SIG-M5 (cell line): ENCODE data around the gene TNNC1.

Experiments used
- DNase-seq: peaks from one replicate; lab custom pipeline; 2025; lab: John Stamatoyannopoulos, UW

Gene TNNC1

DNA sequence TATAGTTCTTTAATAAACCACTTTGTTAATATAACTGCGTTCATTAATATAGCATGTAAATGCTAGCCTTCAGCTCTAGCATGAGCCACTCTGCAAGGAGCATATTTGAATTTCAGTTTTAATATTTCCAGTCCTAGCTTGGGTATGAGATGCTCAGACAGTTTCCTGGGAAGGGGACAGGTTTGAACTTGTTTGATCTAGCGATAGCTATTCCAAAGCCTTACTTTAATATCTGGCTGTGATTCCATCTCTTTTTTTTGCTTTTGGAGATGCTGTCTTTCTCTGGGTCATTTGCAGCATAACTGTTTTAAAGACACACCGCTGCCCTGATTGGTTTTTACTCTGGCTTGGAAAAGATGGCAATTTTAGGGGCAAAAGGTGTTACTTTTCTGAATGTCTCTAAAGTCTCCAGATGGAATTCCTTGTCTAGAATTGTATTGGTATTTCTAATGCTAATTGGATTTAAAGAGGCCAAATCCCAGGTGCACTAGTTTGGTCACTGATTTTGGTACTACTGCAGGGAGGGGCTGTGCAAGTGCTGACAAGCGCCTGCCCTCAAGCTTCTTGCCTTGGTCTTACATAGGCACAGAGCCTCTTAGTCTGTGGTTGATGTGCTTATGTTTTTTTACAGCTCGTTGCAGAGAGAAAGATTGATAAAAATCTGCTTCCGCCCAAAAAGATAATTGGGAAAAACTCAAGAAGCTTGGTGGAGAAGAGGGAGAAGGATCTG lies 4.4 kb upstream of the TNNC1 start:
- DNase-seq = no peak

DNA sequence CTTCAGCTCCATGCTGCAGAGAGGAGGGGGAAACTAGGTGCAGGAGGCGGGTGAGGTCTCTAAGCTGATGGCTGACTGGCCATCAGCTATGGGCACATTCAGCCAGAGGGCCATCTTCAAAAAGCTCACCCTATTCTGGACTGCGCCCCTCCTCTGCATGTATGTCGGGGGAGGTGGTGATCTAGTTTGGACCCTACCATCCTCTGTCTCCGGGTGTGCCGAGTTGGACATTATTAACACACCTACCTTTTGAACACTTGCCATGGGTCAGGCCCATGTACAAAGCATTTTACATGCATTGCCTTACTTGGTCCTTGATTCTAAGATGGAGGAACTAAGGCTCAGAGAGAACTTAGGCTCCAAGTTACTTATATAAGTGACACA lies 3.0 kb upstream of the TNNC1 start:
- DNase-seq = no peak

DNA sequence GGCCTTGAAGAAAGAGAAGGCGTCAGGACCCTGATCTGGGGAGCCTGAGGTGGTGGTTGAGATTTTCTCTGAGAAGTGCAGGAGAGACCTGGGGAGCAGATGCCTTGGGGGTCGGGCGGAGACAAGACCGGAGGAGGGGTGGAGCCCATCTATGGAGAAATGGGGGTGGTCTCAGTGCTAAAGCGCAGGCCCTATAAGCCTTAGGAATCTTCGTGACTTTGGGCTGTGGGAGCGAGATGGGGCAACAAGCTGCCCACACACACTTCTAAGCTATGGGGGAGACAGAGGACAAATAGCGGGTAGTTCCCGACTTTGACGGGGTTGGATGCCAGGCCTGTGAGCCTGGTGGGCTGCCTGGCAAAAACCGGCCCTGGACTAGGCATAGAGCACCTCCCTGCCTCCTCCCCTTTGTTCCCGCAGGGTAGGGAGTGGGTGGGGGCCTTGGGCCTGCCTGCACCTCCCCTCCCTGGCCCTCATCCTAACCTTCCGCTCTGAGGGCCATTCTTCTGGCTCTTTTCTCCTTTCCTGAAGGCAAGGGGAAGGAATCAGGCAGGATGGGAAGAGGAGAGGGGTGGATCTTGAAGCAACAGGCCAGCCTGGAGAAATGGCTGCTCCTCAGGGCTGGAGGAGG lies 2.4 kb upstream of the TNNC1 start:
- no peak for DNase-seq

DNA sequence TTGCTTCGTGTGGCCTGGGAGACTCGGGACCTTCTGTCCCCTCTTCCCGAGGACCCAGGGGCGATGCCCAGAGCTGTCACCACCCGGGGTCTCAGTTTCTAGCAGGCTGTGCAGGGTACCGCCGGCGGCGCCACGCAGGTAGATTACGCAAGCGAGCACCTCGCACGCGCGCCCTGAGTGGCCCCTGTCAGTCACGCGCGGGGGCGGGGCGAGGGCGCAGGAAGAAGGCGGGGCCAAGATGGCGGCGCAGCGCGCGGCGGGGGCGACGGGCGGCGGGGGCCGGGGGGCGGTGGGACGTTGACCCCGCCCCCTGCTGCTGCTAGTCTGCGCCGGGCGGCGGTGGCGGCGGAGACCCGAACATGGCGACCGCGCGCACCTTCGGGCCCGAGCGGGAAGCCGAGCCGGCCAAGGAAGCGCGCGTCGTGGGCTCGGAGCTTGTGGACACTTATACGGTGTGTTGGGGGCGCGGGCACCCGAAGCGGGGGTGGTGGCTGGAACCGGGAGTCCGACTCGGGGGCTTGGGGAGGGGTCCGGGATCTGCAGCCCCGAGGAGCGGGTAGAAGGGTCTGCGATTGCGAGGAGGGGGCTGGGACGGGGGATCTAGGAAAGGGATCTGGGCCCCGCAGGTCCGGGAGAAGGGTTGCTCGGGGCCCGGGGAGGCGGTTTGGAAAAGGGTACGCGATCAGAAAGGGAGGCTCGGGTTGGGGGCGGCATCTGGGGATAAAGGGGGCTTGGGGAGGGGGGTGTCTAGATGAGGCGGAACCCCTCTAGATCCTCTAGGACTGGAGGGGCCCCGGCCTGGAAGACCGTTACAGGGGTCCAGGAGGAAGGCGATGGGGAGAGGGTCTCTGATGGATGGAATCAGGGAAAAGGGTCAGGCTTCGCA lies 1.7 kb upstream of the TNNC1 start, which contains the start of gene NISCH:
Gene NISCH, plus strand, starts transcription at position 322 of the 886 bp plus-strand sequence. Its CDS starts 38 bp downstream, at position 360.
- no peak for DNase-seq

DNA sequence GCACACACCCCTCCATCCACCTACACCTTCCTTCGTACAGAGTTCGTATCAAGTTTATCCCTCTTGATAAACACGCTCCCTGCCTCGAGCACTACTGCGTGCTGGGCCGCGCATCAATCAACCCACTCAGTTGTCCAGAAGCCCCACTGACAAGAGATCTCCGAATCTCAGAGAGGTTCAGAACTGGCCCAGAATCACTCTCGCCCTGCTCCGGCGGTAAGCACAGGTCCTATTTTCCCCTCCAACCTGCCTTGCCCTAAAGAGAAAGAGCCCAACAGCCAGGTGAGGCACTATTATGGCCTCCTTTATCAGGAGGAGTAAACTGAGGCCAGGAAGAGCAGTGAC lies 1.1 kb upstream of the TNNC1 start:
- DNase-seq = no peak

DNA sequence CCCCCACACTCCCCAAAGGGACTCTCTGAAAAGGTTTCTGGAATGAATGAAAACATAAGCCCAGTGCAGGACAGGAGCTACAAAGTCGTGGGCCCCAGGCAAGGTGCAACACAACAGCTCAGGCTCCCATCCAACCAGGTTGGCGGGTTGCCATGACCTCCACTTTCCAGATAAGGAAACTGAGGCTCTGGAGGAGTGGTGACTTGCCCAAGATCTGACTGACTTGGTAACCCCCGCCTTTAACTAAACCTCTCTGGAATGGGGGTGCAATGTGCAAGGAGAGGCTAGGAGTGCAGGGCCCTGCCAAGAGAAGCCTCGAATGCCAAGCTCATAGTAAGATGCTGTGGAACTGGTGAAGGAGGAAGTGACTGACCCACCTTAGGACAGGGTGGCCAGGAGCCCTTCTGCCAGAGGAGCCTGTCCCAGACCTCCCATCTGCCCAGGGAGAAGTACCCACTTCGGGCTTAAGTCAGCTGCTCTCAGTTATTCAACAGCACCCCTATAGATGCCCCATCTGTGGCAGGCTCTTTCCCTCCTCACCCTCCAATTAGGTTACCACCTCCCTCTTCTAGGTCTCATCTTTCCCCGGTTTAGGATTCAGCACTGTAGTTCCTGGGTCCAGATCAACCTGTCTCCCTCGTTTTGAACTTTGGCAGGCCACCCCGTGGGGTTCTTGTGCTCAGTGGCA lies 553 bp upstream of the TNNC1 start:
- DNase-seq = no peak

DNA sequence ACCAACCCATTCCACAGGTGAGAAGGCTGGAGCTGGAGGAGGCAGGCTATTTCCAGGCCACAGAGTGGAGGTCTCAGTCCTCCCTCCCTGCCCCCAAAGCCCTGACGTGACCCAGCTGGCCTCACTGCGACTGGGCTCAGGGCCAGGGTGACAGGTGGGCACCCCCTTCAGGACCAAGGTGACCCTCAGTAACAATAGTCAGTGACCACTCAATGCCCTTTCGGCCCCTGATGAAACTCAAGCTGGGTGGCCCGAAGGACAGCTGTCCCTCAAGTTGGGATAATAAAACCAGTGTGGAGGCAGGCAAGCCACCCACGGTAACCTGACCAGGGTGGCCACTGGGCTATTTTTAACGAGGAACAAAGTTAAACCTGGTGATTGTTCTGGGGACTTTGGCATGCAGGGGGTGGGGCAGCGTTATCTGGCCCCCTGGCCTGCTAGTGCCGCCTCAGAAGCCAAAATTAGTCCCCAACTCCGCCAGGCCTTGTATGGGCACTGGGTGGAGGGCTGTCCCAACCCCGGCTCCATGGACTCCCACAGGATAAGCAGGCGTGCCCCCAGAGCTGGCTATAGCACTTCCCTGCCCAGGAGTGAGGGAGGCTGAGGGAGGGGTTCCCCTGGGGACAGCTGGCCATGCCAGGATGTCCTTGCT lies 1.1 kb downstream of the TNNC1 start:
- DNase-seq = no peak

DNA sequence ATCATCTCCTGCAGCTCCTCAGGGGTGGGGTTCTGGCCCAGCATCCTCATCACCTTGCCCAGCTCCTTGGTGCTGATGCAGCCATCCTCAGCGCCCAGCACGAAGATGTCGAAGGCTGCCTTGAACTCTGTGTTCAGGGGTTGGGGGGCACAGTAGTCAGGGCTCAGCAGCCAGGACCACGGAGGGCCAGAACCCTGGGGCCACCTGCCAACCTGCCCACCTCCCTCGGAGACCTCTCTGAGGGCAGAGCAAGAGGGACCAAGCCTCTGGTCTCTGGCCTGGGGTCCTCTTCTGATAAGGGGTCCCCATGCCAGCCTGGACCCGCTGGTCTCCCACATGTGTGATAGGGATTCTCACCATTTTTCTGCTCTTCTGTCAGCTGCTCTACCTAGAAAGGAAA lies 1.7 kb downstream of the TNNC1 start:
- no peak for DNase-seq

DNA sequence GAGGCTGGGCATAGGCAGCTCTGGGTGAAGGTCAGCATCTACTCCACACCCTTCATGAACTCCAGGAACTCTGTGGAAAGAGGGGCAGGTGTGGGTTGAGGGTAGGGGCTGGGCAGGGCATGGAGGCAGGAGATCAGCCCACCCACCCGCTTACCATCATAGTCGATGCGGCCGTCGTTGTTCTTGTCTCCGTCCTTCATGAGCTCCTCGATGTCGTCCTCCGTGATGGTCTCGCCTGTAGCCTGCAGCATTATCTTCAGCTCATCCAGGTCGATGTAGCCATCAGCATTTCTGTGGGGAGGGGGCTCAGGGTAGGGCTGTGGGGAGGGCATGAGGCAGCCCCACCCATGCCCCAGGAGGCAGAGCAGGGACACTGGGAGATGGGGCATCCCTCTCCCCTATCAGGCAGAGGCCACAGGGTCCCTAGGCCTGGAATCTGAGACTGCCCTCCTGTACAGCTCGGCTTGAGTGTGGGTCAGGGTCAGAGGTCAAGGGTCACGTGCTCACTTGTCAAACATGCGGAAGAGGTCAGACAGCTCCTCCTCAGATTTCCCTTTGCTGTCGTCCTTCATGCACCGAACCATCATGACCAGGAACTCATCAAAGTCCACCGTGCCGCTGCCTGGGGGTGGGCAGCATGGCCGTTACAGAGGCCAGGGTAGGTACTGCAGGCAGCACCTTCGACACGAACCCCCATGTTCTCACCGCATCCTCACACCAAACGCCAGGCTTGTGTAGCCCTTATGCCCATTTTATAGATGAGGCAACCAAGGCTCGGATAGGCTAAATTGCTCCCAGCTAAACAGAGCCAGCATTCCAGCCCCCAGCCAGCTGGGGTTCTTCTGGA lies 2.4 kb downstream of the TNNC1 start:
- DNase-seq = no peak

DNA sequence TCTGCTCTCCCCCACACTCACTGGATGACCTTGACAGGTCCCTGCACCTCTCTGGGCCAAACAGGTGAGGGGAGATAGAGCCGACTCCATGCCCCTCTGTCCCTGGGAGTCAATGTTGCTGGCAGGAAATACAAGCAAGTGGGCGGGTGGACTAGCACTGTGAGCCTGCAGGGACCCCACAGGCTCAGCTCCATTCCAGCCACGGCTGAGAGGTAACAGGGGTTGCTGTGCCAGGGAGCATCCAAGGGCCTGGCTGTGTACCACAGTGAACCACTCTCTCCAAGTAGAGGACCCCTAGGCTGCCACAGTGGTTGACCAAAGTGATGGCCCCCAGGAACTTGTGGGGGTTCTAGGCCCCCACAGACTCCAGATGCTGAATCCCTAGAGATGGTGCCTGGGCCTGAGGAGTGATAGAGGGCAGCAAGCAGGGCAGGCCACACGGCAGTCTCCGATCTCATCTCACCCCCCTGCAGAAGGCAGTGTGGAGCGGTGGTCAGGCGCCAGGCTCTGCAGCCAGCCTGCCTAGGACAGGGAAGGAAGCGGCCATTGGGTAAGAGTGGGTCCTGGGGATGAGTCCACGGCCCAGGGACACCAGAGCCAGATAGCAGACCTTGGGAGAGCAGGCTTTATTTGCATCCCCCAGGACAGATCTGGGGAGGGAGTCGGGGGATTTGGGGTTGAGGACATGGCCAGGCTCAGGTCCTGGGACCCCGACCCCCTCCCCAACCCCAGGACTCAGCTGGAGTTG lies 3.2 kb downstream of the TNNC1 start:
- no peak for DNase-seq

DNA sequence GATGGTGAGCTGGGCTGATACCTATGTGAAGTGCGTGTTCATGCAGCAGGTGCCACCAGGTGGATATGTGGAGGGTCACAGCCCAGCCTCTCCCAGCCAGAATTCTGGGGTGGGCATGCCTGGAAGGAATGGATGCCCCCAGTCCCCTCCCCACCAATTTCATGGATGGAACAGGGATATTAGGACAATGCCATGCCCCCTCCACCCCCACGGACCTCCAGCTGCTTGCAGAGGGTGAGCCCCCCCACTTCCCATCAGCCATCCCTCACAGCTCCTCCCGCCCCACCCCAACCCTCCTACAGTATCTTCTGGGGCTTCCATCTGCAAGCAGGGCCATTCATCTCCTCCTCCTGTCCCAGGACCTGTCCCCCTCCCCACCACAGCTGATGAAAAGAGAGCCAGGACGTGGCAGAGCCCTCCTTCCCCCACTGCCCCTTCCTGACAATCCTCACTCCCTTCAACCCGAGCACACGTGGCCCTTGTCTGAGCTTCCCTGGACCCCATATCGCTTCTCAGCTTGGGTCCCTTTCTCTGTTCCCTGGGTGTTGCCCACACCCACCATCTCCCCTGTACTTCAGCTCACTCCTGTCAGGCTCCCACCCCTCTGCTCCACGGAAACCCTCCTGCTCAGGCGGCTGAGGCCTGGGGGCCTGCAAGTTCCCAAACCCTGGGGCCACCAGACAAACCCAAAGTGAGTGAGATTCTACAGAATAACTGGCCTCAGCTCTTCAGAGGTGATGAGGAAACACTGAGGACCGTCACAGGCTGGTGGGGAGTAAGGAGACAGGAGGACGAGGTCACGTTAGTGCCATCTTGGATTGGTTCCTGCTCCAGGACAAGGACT lies 6.1 kb downstream of the TNNC1 start:
- no peak for DNase-seq

DNA sequence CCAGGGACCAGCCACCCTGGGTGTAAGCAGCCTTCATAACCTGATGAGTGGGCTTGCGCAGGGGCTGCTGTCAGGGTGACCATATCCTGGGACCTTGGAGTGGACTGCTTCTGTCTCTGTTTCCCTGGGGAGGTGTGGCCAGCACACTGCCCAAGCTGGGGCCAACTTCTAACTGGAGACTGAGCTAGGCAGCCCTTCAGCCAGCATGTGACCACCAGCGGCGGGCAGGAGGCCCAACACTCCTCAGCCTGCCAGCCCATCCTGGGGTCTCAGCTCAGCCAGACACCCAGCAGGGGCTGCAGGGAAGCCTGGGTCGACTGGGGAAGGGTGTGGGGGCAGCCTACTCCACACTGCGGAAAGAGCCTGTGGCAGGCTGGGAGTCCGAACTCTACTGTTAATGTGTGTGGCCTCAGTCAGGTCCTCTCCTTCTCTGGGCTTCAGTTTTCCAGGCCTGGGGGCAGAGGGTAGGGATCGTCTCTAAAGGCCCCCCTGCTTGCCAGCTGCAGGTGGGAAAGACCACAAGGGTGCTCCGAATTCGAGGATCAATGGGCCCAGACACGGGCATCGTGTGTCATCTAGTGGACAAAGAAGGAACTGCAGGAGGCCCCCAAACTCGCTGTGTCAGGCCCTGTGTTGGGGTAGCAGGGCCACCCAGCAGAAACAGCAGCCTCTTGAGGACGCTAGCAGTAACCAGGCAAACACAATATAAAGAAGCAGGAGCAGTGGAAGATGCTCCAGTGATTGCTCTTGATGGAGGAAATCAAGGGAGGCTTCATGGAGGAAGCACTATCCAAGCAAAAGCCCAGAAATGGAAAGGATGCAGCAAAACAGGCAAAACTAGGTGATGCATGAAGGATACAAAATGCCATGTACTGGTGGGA lies 7.0 kb downstream of the TNNC1 start:
- DNase-seq = no peak

DNA sequence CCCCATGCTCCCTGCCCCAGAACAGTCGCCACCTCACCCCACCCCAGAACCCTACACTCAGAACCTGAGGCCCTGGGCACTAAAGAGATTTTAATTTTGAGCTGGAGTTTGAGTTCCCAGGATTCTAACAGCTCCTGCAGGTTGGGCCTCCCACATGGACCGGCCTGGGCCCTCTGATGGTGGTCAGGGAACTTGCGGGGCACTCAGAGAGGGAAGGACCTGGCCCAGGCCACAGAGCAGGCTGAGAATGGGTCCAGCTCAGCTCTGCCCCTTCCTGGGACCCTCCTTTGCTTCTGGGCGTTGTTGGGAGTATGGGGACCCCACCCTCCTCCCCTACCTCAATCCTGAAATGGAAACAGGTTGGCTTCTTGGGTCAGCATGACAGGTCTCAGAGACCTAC lies 7.8 kb downstream of the TNNC1 start:
- no peak for DNase-seq

DNA sequence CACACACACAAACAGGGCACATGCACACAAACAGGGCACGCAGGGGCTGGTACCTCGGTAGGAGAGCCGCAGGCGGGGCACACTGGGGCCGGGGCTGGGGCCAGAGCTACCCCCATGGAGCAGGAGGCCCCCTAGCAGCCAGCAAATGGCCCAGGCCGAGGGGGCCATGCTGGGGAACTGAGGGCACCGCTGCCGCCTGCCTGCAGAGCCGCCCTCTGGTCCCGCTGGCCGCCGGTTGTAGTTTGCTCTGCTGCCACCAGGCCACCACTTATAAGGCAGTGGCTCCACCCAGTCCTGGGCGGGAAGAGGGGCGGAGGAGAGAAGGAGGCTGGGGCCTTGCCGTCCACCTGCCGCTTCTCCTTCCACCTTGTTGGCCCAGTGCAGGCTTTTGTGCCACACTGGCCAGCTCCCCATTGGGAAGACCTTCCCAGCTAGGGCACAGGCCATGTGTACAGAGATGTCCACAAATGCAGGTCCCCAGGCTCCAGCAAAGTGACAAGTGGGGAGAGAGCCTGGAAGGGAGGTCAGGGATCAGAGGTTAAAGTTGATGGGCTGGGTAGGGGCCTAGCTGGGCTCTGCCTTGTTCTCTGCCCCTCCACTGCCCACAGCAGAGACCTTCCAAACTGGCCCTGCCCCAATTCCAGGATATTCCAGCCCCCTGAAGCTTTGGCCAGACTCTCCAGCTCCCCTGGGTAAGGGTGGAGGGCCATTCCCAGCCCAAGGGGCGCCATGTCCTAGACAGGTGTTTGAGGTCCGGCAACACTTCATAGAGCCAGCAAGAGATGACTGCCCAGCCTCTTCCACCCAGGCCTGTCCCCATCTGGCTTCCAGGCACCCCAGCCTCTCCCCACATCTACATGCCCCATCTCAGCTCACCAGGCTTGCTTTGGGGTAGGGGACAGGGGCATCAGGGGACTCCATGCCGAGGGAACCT lies 8.7 kb downstream of the TNNC1 start, which contains the start of gene SEMA3G:
Gene SEMA3G, minus strand, starts transcription at position 244 of the 934 bp plus-strand sequence. Its CDS starts 76 bp downstream, at position 168.
- no peak for DNase-seq

DNA sequence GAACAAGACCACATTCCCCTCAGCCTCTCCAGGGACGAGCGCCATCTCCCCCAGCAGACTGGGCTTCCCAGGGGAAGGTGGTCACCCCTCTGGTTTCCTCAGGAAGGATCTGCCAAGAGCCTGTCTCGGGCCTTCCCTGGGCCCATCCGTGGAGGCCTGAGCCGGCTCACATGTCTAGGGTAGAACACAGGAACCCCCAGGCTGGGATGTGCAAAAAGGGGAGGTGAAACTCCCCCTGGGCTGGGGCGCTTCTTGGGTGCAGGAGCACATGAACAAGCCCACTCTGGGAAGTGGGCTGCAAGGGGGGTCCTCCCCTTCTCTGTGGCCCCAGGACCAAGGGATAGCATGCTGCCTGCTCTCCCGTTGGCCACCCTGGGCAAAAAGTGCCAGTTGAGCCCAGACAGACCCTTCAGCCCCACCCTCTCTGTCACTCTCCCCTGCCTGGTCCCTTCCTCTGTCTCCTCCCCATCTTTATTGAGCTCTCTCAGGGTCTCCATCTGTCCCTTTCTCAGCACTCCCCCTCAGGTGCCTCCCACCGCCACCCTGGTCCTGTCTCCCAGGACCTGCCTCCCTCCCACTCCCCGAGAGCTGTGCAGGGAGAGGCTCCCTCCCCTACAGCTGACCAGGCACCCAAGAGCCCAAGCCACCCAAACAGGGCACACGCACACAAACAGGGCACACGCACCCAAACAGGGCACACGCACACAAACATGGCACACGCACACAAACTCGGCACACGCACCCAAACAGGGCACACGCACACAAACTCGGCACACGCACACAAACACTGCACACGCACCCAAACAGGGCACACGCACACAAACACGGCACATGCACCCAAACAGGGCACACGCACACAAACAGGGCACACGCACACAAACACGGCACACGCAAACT lies 9.8 kb downstream of the TNNC1 start:
- DNase-seq = no peak

DNA sequence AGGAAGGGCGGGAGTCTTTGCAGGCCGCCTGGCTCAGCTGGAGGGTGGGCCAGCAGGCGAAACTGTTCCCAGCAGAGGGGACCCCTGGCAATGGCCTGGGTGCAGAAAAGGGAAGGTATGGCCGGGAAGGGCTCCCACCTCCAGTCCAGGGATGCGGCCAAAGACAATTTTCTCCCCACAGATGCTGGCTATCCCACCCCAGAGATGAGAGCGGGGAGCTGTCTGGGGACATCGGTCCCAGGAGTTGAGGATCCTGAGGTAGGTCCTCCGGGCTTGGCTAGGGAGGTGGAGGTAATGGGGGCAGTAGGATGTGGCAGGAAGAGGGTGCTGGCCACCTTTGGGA lies 10.6 kb downstream of the TNNC1 start:
- DNase-seq = no peak
